HG02678 (cell line): ENCODE measurements around the gene SDK2.

Experiments used
- ATAC-seq: cut with Tn5 transposase; IDR thresholded peaks from one replicate; pipeline ENCODE4 v1.9.1; 2021; ENCODE audit warnings: mild to moderate bottlenecking, moderate library complexity; ENCODE audit not compliant: unreplicated experiment

SDK2 gene

DNA sequence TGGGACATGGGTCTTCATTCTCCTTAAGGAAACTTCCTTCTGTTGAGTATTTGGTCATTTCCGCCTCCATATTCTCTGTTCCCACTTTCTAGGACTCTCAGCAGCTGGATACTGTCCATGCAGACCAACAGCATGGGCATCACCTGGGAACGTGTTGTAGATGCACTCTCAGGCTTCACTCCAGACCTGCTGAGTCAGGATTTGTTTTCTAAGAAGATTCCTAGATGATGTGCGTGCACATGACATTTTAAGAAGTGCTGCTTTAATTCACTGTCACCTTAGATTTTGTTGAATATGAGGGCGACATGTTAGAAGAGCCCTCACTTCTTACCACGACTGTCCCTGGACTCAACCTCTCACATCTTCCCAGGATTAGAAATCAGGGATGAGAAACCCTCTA is 10.0 kb upstream of the SDK2 start:
- no peak for ATAC-seq

GRCh38 chr17:73653810-73654209 is 9.6 kb upstream of the SDK2 start:
- no peak for ATAC-seq

- ATAC-seq, result no peak
Observed at GRCh38 chr17:73652886-73653480, 8.7 kb upstream of the SDK2 start.

DNA sequence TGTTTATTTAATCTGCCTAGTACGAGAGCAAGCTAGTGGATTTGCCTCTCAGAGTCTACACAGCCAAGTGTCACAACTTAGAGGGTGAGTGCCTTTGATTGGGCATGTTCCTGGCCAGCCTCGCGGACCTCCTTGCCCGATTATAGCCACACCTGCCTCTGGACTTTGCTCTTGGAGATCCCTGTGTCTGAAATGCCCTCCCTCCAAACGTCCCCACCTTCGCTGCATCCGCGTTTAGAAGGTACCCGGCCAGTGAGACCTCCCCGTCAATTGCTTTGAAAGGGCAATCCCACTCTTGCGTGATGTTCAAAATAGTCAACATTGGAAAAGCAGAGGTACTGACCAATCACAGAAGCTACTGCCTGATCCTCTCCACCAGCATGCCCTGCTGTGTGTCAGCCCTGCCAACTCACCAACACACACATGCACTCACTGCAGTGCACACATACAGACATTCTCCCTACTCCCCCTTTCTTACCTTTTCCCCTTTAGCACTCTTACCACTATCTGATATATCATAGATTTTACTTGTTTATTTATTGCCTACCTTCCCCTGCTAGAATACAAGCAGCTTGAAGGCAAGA is 6.5 kb upstream of the SDK2 start:
- ATAC-seq, result no peak

- no peak for ATAC-seq
Observed at GRCh38 chr17:73650140-73650539, 5.9 kb upstream of the SDK2 start.

DNA sequence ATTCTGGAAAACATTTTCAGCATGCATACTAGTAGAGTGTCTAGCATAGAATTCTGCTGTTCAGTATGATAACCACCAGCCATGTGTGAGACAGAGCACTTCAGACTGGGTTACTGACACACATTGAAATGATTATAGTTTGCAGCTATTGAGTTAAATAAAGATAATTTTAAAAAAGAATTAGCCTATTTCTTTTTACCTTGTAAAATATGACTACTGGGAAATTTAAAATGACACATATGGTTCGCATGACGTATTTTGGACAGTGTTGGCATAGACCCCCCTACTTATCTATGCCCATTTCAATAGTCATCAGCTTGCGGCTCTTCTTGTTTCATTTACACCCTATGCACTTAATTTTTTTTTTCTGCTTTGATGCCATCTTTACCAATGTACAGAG is 4.7 kb upstream of the SDK2 start:
- no peak for ATAC-seq

- ATAC-seq, result no peak
Observed at GRCh38 chr17:73648543-73648820, 4.2 kb upstream of the SDK2 start.

DNA sequence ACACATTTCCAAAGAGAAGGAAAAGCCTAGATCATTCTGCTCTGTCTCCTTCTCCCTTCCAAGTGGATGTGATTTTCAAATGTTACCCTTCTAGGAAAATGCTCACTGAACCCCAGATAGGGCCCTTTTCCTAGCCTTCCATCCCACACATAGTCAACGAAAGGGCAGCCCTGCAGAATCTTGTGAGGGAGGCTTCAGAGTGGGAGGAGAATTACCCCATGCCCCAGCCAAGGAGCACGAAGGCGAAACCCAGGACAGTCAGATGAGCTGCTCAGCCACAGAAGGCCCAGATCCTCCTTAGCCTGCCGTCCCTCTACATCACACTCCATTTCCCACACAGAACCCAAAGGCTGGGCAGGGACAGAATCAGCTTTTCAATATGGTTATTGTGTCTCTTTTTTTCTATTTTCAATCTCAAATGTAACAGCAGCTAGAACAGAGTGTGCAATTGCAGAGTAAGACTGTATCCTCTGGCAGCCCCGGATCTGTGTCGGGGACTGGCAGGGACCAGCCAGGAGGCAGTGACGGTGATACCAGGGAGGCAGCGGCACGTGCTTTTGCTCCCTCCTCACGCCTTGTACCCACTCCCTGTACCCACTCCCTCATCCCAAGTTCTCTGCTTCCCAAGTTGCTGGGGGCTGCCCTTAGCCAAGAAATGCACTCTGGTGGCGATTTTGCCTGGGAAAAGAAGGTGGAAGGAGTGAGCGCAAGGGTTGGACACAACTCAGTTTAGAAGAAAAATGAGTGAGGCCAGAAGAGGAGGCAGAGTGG is 3.7 kb upstream of the SDK2 start:
- no peak for ATAC-seq

- ATAC-seq, result no peak
Observed at GRCh38 chr17:73647301-73647695, 3.1 kb upstream of the SDK2 start.

- ATAC-seq, result no peak
Observed at GRCh38 chr17:73646409-73647300, 2.4 kb upstream of the SDK2 start.

DNA sequence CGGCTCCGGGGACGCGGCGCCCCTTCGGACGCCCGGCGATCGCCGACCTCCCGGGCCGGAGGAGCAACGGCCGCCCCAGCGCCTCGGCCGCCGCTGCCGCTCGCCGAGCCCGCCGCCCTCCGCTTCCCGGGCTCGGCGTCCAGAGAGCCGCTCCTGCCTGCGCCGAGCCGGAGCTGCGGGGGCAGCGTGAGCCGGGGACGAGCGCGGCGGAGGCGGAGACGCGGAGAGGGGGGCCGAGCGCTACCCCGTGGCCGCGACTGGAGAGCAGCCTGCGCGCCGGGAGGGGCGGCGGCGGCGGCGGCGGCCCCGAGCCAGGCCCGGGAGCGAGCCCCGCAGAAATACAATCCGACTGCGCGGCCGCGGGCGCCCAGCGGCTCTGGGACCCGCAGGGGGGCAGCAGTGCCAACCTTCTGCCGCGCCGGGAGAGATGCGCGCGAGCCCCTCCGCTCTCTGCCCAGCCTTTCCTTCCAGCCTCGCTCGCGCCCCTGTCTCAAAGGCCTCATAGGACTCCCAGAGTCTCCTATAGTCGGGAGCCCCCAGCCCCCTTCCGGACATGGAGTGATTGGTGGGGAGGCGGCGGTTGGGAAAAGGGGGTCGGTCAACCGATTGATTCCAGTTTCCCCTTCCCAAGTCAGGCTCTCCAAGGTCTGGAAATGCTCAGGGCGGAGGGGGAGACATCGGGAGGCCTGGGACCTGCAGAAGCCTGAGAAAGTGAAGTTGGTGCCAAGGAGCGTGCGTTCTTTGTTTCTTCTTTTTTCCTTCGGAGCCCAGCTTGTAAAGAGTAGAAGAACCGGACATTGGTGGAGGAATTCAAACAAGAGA is 1.0 kb upstream of the SDK2 start:
- ATAC-seq, result no peak

- no peak for ATAC-seq
Observed at GRCh38 chr17:73643852-73644144, 447 bp downstream of the SDK2 start.

DNA sequence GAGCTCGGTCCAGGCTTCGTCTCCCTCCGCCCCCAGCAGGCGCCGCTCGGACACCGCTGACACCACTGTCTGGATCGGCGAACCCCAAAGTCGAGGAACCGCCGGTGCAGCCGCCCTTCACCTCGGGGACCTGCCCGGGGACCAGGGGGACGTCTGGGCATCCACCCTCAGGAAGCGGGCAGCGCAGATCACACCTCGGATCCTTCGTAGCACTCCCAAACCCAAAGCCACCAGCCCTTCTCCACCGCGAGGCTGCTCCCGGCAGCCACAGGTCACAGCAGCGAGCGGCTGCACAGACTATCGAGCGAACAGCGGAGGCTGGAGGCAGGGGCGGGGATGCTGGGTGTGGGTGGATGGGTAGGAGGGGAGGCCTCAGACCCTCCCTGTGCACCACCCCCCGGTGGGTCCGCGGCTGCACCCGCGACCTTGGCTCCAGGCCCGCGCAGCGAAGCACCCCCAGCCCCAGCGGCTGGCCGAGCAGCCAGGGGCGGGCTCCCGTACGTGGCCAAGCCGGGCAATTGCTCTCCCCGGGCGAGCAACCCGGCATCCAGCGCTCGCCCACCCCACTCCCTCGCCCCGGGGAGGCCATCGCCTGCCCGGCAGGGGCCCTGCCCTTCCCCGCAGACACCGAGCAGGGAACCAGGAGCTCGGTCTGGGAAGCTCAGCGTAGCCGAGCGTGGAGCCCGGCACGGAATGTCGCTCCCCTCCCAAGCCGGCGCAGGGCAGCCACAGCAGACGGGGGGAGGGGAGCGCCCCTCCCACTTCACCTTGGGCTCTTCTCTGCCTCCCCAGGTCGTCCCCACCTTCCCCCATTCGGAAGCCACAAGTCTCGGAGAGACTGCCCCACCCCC is 1.0 kb downstream of the SDK2 start:
- ATAC-seq, result no peak

- no peak for ATAC-seq
Observed at GRCh38 chr17:73642659-73643000, 1.6 kb downstream of the SDK2 start.

- no peak for ATAC-seq
Observed at GRCh38 chr17:73641826-73642600, 2.2 kb downstream of the SDK2 start.

DNA sequence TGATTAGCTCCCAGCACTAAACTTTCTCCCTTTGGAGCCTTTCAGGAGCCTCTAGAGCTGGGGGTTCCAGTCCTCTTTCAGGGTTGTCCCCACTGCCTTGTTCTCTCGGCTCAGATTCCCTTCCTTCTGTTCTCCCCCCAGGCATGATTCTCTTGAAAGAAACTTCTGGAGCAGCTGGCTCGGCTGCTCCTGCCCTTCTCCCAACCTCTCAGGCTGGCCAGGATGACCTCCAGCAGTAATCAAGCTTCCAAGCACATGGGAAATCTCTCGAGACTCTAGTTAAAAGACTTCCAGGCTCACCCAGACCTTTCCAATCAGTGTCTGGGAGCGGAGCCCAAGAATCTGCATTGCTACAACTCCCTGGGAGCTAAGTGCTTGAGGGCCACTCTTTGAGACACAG is 3.6 kb downstream of the SDK2 start:
- ATAC-seq, result no peak

DNA sequence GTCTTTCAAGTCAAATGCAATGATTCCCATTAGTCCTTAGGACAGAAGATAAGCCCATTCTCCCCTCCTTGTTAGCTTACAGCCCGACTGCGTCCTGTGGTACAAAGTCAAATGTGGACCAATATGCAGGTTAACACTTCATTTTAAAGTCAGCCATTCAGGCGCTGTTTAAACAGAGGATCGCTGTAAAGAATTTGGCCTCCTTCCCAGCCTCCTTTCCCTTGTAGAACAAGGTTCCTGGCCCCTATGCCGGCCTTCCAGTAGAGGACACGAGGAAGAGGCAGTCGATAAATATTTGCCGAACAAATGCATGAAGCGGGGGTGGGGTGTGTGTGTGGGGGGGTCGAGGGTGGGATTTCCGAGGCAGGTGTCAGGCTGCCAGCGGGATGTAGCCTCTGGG is 4.3 kb downstream of the SDK2 start:
- no peak for ATAC-seq

- no peak for ATAC-seq
Observed at GRCh38 chr17:73639322-73639721, 4.9 kb downstream of the SDK2 start.

- no peak for ATAC-seq
Observed at GRCh38 chr17:73638556-73638955, 5.7 kb downstream of the SDK2 start.

DNA sequence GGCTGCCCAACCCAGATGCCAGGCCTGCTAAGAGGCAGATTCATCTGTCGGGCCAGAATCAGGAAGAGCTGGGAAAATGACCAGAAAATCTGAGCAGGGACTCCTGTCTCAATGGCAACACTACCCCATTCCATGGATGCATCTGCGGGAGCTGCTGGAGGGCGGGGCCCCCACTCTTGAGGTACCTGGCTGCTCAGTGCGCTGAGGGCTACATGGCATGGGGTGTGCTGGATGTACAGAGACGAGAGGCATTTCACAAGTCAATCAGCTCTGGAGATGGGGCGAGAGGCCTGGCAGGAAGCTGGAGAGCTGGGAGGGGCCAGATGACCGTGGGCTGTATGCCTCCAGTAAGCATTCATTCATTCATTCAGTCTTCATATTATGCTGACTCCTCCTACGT is 6.4 kb downstream of the SDK2 start:
- no peak for ATAC-seq
